Measurements from ENCODE around the gene RRM1.

- TF ChIP-seq CTCF (conservative IDR thresholded peaks at IDR 0.05) (no peak), EZH2 (IDR thresholded peaks at IDR 0.05; ENCODE audit: low read depth) (no peak)
Observed at GRCh38 chr11:4084406-4085125, 10.0 kb upstream of the RRM1 start.
